Measurements from ENCODE around the gene KLRC3.
"Not testable (repeated sequence)": the region's sequence is repeated elsewhere in the genome, so short reads cannot be mapped to it uniquely, and the experiment has no call there.

KLRC3 gene

DNA sequence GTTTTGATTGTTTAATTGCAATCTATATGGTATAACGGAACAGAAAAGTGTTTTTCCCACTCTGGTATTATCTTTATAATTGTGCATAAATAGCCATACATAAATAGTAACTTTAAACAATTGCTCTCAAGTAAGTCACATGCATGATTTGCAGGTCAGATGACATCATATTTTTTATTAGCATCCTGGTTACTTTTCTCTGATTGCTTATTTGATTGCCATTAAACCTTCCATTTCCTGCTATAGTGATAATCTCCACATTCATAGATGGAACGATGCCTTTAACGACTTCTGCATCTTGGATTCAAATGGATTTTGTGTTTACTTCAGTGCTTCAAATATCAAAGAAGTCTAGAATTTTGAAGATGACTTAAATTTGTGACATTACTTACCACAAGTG lies 27.1 kb downstream of the KLRC3 start:
- H3K4me3 ChIP-seq (ENCODE audit: low read length) = no peak overlapping the region
- no peak for DNase-seq (ENCODE audit: low read depth)
- TF ChIP-seq, protein P1, sequence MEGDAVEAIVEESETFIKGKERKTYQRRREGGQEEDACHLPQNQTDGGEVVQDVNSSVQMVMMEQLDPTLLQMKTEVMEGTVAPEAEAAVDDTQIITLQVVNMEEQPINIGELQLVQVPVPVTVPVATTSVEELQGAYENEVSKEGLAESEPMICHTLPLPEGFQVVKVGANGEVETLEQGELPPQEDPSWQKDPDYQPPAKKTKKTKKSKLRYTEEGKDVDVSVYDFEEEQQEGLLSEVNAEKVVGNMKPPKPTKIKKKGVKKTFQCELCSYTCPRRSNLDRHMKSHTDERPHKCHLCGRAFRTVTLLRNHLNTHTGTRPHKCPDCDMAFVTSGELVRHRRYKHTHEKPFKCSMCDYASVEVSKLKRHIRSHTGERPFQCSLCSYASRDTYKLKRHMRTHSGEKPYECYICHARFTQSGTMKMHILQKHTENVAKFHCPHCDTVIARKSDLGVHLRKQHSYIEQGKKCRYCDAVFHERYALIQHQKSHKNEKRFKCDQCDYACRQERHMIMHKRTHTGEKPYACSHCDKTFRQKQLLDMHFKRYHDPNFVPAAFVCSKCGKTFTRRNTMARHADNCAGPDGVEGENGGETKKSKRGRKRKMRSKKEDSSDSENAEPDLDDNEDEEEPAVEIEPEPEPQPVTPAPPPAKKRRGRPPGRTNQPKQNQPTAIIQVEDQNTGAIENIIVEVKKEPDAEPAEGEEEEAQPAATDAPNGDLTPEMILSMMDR (conservative IDR thresholded peaks at IDR 0.05; ENCODE audit: low read depth, low read length) = no peak

DNA sequence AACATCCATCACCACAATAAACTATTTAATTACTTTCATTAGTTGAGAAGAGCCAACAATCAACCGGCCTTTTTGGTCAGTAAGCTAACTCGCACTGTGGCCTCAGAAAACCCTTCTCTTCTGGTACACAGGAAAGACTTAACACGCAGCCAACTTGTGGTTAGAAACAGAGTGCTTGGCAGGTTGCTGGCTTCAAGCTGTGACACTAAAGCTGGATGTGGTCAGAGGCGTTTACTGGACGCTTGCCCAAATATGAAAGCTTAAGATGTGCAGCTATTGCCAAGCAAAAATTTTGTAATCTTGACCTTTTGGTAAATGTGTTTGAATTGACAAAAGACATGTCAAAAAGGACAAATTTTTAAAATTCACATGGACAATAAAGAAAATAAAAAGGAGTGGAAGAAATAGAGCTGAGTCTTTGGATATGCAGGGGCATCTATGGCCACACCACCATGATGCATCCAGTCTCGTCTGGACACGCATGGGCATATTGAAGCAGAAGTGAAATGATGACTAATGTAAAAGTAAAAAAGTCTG lies 27.9 kb downstream of the KLRC3 start:
- TF ChIP-seq, protein P1 (conservative IDR thresholded peaks at IDR 0.05; ENCODE audit: low read depth, low read length) = no peak
- peak; percentile 94 for DNase-seq (ENCODE audit: low read depth)
- no peak overlapping the region for H3K4me3 ChIP-seq (ENCODE audit: low read length)

DNA sequence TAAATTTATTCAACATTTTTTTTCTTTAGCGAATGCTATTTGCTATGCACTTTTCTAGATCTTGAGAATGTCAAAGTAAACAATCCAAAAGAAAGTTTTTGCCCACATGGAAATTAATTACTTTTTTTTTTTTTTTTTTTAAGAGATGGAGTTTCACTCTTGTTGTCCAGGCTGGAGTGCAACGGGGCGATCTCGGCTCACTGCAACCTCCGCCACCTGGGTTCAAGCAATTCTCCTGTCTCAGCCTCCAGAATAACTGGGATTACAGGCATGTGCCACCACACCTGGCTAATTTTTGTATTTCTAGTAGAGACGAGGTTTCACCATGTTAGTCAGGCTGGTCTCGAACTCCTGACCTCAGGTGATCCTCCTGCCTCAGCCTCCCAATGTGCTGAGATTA lies 29.4 kb downstream of the KLRC3 start:
- DNase-seq (ENCODE audit: low read depth); H3K4me3 ChIP-seq (ENCODE audit: low read length): not testable (repeated sequence)

DNA sequence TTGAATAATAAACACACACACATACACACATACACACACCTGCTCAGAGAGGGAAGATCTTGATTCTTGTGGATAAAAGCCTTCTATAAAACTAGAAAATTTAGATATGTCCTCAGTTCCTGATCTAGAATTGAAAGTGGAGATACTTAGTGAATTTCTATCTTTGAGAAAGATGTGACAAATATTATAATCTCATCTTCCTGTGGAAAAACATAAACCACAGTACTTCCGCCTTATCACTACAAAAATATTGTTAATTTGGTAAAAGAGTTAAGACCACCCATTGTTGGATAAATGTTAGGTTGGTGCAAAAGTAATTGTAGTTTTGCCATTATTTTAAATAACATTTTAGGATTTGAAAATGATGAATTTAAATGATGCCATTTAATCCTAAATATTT lies 30.5 kb downstream of the KLRC3 start, which contains the start of gene KLRK1:
KLRK1 (minus strand) TSS at position 138 of the 400 bp plus-strand sequence. CDS start 1,231 bp downstream, outside the sequence.
- no peak within 1 kb of the TSS for H3K4me3 ChIP-seq (ENCODE audit: low read length)
- no peak for DNase-seq (ENCODE audit: low read depth)
- TF ChIP-seq, protein P1 (conservative IDR thresholded peaks at IDR 0.05; ENCODE audit: low read depth, low read length) = no peak

DNA sequence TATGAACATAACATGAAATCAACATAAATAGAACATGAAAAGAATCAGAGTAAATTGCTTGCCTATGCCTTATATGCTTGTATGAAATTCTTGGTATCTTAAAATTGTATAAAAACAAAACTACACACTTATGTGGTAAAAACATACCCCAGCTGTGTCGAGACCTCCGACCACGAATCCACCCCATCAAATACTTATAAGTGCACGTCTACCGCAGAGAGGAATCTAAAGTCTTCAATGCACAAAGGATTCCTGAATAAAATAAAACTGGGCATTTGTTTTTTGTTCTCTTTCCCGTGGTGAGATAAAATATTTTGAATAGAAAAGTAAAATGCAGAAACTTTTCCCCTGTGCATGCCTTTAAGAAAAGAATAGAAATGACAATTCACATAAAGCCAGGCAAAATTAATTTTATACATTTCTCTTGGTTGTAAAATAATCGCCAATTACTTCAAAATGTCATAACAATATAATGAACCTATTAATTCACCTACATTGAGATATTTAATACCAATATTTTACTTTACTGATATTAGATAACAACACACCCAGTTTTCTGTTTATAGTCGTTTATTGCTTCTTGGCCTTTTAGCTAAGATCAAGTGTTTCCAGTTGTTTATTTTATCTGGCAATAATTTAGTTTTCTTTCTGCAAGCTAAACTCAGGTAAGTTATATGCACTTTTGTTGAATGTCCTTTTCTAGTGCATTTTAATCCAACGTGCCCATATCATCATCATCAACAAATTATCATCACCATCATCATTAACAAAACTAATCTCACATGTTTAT lies 31.6 kb downstream of the KLRC3 start:
- TF ChIP-seq, protein P1 (conservative IDR thresholded peaks at IDR 0.05; ENCODE audit: low read depth, low read length) = no peak
- no peak overlapping the region for H3K4me3 ChIP-seq (ENCODE audit: low read length)
- DNase-seq (ENCODE audit: low read depth) = no peak

DNA sequence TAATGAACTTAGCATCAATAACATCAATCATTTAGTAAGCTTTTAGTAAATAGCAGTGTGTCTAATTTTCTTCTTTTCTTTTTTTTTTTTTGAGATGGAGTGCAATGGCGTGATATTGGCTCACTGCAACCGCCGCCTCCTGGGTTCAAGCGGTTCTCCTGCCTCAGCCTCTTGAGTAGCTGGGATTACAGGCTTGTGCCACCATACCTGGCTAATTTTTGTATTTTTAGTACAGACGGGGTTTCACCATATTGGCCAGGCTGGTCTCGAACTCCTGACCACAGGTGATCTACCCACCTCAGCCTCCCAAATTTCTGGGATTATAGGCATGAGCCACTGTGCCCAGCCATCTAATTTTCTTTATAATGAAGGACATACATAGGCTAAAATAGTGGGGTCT lies 32.9 kb downstream of the KLRC3 start:
- DNase-seq (ENCODE audit: low read depth); H3K4me3 ChIP-seq (ENCODE audit: low read length): not testable (repeated sequence)

DNA sequence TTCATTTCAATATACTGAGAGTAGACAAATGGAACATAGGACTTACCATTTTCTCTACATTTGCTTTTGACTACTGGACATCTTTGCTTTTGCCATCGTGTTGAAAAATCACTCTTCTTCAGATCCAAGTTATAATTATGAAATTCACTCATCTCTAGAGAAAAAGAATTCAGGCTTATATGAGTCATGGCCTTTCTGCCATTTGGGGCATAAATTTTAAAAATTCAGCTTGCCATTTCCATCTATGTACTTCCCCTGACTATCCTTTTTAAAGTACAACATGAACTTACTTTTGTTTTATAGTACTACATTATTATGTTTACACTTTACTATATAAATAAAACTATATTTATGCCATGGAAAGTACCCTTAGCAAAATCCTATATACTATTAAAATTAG lies 33.5 kb downstream of the KLRC3 start:
- H3K4me3 ChIP-seq (ENCODE audit: low read length) = no peak overlapping the region
- TF ChIP-seq, protein P1 (conservative IDR thresholded peaks at IDR 0.05; ENCODE audit: low read depth, low read length) = no peak
- DNase-seq (ENCODE audit: low read depth) = no peak

DNA sequence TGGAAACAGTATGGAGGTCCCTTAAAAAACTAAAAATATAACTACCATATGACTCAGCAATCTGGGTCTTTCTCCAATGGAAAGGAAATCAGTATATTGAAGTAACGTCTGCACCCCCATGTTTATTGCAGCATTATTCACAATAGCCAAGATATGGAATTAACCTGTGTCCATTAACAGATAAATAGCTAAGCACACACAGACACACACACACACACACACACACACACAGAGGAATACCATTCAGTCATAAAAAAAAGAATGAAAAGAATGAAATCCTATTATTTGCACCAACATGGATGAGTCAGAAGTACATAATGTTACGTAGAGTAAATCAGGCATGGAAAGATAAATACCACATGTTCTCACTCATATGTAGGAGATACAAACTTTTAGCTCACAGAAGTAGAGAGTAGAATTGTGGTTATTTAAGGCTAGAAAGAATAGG lies 35.2 kb downstream of the KLRC3 start:
- TF ChIP-seq, protein P1 (conservative IDR thresholded peaks at IDR 0.05; ENCODE audit: low read depth, low read length) = no peak
- DNase-seq (ENCODE audit: low read depth) = peak; percentile 41
- no peak overlapping the region for H3K4me3 ChIP-seq (ENCODE audit: low read length)
